T-helper 2 cell treated with Interferon-gamma antibody and Interleukin-4, amounts not matched to agents 5 μg/mL and 100 μg/mL, for 36 hours (primary cell): ENCODE results near the gene ANKRD29.
"Not testable (repeated sequence)": the region's sequence is repeated elsewhere in the genome, so short reads cannot be mapped to it uniquely, and the experiment has no call there.

ENCODE experiments used
- DNase-seq: peaks from one replicate; pipeline ENCODE4 v3.0.0; 2021; ENCODE audit warnings: low spot score
- H3K27ac Mint-ChIP-seq: one replicate; pipeline ENCODE4 v1.8.0; 2021; ENCODE audit warnings: mild to moderate bottlenecking, mixed read lengths
- H3K27me3 Mint-ChIP-seq: one replicate; pipeline ENCODE4 v1.8.0; 2021; ENCODE audit warnings: low read depth, mixed read lengths
- H3K36me3 Mint-ChIP-seq: one replicate; pipeline ENCODE4 v1.8.0; 2021; ENCODE audit warnings: low read depth, mixed read lengths
- H3K4me1 Mint-ChIP-seq: one replicate; pipeline ENCODE4 v1.8.0; 2021; ENCODE audit warnings: low read depth, mixed read lengths
- H3K4me3 Mint-ChIP-seq: one replicate; pipeline ENCODE4 v1.8.0; 2022; ENCODE audit warnings: mild to moderate bottlenecking, moderate library complexity, mixed read lengths
- H3K9me3 Mint-ChIP-seq: one replicate; pipeline ENCODE4 v1.8.0; 2021; ENCODE audit warnings: mixed read lengths

ANKRD29 gene

DNA sequence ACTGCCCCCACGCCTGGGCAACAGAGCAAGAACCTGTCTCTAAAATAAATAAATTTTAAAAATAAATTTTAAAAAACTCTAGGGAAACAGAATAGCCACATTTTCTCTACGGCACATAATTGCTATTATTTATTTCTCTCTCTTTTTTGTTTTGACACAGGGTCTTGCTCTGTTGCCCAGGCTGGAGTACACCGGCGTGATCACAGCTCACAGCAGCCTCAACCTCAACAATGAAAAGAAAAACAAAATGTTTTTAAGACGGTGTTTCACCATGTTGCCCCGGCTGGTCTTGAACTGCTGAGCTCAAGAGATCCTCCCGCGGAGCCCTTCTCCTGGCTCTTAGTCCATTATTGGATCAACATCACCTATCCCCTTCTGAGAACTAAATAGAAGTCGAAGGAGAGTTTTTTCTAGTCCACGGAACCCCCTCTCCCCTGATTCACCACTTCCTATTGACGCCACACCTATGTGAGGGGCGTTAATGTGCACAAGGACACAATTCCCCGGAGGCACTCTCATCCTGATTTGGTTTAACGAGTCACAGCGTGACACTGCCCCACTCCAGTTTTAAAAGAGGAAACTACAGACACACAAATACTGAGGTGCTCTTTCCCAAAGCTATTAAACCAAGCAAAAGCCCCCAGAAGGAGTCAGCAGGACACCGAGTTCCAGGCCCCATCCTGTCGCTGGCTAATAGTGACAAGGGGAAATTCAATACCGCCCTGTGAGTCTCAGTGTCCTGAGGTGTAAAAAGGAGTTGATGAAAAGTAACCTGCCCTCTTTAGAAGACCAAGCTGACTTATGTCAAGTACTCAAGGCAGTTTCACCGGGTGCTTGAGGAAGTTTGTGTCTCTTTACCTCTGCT is 77.5 kb downstream of the ANKRD29 start:
- H3K9me3 Mint-ChIP-seq, result no peaks in the 10 kb centered on the region
- peaks cover 22% of the 10 kb centered on the region for H3K36me3 Mint-ChIP-seq
- H3K4me3 Mint-ChIP-seq, result peak overlapping the region; percentile 95
- peaks cover 50% of the 10 kb centered on the region for H3K4me1 Mint-ChIP-seq
- H3K27ac Mint-ChIP-seq, result peak overlapping the region; percentile 87
- no peak for DNase-seq
- peaks cover 5% of the 10 kb centered on the region for H3K27me3 Mint-ChIP-seq

DNA sequence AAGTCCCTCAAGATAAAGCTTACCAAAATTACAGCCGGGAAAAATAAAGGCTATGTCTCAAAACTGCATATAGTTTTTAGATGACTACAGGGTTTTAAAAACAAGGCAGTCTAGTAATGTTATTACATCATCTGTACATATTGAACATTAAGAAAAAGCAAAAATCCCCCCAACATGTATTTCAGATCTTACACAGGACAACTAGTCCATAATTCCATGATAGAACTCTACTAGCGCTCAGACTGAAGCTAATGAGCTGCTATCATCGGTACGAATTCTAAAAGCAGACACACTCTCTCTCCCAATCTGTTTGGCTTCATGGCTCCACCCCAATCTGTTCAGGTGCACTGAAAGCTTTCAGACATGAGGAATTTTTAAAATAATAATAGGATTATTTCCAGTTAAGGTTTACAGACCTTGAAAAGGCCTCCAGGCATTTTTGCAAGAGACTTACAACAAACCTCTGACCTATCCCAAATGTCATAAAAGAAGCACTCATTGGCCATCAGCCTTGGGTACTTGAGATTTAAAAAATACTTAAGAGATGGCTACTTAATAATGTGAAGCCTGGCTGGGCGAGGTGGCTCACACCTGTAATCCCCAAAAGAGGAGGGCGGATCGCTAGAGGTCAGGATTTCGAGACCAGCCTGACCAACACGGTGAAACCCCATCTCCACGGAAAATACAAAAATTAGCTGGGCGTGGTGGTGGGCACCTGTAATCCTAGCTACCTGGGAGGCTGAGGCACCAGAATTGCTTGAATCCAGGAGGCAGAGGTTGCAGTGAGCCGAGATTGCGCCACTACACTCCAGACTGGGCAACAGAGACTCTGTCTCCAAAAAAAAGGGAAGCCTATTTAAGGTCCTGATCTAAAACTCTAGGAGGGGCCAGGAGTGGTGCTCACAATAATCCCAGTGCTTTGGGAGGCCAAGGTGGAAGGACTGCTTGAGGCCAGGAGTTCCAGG is 78.4 kb downstream of the ANKRD29 start:
- Mint-ChIP-seq H3K36me3 (peaks cover 23% of the 10 kb centered on the region), H3K9me3 (no peaks in the 10 kb centered on the region), H3K27me3 (peaks cover 4% of the 10 kb centered on the region), H3K4me1 (peaks cover 56% of the 10 kb centered on the region), H3K4me3 (peak overlapping the region; percentile 34), H3K27ac (no peak overlapping the region)
- DNase-seq, result no peak

DNA sequence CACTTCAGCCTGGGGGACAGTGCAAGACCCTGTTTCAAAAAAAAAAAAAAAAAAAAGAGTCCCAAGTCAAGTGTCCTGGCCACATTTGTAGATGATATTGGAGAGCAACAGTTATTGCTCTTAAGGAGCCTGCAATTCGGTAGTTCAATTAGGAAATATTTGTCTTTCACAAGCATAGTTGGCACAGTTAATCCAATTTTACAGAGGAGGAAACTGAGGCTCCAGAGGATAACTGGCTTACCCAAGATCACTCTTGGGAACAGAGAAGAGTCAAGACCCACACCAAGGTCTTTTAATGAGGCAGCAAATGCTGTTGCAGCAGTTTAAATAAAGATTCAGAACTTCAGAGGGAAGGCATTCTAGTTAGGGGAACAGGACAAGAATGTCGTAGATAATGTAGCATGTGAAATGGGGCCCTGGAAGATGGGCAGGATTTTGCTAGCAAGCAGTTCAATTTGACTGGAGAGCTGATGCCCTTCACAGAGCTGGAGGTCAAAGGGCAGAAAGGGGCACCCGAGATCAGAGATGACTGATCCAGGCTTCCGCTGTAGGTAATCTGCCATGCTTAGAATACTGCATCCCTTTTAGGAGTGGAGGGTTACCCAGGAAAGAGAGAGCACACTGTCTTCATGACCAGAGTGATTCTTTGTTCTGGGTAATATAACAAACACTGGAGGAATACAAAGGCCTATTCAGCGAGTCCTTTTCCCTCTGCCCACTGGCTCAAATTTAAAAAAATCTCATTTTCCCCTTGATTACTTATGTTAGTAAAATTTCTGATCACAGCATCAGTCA is 79.4 kb downstream of the ANKRD29 start:
- Mint-ChIP-seq H3K36me3 (peaks cover 28% of the 10 kb centered on the region), H3K4me3 (no peak overlapping the region), H3K27me3 (peaks cover under 1% of the 10 kb centered on the region), H3K9me3 (no peaks in the 10 kb centered on the region), H3K4me1 (peaks cover 64% of the 10 kb centered on the region), H3K27ac (no peak overlapping the region)
- no peak for DNase-seq

DNA sequence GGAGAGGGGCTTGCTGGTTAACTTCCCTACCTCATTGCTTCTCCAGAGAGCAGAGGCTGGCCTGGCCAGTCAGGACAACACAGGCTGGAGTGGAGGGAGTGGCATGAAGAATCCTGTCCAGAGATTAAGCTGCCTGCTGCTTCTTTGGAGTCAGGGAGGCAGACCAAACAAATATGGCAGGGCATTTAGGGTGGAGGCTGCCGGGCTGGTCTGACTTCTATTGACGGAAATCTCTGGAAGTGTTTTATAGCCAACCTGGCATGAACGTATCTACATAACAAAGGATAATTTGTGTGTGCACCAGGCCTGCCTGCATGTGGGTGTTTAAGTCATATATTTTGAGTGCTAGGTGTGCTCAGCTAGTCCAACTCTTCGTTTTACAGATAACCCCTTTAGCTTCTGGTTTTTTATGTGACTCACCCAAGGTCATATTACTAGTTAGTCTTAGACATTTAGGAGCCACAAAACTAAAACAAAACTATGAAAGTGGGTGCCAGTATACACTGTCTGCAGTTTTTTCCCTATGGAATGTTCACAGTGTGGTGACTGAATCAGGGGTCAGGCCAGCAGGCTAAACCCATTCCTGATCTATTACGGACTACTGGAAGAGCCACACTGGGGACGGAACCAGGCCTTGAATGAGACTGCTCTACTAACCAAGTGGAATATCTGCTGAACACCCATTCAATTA is 81.9 kb downstream of the ANKRD29 start:
- H3K4me3 Mint-ChIP-seq, result no peak overlapping the region
- H3K36me3 Mint-ChIP-seq, result peaks cover 38% of the 10 kb centered on the region
- H3K27ac Mint-ChIP-seq, result no peak overlapping the region
- no peak for DNase-seq
- H3K4me1 Mint-ChIP-seq, result peaks cover 57% of the 10 kb centered on the region
- no peaks in the 10 kb centered on the region for H3K27me3 Mint-ChIP-seq
- no peaks in the 10 kb centered on the region for H3K9me3 Mint-ChIP-seq

DNA sequence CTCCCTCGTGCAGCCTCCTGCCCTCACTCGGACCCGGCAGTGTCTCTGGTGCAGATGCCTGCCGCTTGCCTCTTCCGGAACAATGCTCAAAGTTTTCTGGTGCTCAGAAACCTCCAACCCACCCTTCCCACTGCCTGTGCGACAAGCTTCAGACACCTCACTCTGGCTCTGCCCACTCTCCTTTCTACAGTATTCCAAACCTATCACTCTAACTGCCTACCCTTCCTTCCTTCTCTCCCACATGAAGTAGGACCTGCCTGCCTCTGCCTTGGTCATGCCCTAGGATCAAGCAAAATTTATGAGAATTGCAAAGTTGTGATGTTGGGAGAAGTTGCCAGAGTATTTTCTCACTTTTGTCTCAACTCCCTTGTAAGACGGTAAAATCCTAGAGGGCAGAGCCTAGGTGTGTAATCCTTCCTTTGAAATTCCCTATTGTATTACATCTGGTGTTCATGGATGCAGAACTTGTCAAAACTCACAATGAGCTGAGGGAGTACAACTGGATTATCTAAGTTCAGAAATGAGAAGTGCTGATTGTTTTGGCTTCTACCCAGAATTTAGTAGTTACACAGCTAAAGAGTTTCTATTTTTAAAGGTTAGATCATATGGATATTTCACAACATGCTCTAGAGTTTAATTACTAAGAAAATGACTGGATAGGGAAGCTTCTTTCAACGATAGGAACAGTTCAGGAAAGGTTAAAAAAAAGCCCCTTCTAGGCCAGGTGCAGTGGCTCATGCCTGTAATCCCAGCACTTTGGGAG is 83.6 kb downstream of the ANKRD29 start:
- no peak for DNase-seq
- Mint-ChIP-seq H3K9me3 (no peaks in the 10 kb centered on the region), H3K27ac (no peak overlapping the region), H3K4me3 (no peak overlapping the region), H3K4me1 (peaks cover 58% of the 10 kb centered on the region), H3K36me3 (peaks cover 45% of the 10 kb centered on the region), H3K27me3 (no peaks in the 10 kb centered on the region)

DNA sequence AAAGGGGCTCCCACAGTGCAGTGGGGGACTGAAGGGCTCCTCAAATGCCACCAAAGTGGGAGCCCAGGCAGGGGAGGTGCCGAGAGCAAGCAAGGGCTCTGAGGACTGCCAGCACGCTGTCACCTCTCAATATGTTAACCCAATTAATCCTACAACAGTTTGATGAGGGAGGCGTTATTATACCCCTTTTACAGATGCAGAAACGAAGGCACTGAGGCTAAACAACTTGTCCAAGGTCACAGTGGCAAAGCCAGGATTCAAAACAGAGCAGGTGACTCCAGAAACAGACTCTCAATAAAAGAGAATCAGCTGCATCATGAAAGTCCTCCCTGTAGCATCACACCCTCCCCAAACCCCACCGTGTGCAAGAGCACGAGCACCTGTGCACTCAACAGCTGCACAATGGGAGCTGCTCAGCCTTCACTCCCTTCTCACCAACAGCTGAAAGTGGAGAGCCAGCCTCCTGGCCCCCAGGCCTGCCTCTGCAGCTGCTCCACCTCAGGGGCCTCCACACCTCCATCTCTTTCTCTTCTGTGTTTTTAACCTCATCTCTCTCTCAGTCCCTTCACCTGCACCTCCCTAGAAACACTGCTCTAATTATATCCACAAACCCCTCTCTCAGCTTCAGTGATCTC is 84.5 kb downstream of the ANKRD29 start:
- Mint-ChIP-seq H3K4me1 (peaks cover 59% of the 10 kb centered on the region), H3K36me3 (peaks cover 48% of the 10 kb centered on the region), H3K27ac (peak overlapping the region; percentile 8), H3K27me3 (no peaks in the 10 kb centered on the region), H3K4me3 (no peak overlapping the region), H3K9me3 (no peaks in the 10 kb centered on the region)
- DNase-seq, result no peak

DNA sequence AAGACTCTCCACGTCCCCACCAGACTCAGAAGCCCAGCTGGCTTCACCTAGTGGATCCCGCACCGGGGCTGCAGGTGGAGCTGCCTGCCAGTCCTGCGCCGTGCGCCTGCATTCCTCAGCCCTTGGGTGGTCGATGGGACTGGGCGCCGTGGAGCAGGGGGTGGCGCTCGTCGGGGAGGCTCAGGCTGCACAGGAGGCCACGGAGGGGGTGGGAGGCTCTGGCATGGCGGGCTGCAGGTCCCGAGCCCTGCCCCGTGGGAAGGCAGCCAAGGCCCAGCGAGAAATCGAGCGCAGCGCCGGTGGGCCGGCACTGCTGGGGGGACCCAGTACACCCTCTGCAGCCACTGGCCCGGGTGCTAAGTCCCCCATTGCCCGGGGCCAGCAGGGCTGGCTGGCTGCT is 85.2 kb downstream of the ANKRD29 start:
- H3K4me1 Mint-ChIP-seq, result peaks cover 55% of the 10 kb centered on the region

DNA sequence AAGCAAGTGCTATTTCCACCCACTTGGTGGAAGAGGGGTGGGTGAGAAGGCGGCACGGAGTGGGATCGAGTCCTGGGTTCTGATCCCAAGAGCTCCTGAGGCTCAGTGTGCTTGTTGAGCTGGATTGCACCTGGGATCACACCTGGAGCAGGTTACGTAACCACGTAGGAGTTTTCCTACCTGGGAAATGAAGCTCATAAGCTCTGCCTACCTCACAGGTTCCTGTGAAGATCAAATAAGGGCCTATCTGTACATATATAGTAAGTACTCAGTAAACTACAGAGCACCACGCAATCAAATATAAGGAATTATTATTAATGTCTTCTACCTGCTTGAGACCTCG is 87.4 kb downstream of the ANKRD29 start:
- Mint-ChIP-seq H3K36me3 (peaks cover 38% of the 10 kb centered on the region), H3K4me3 (no peak overlapping the region), H3K27me3 (no peaks in the 10 kb centered on the region), H3K4me1 (peaks cover 43% of the 10 kb centered on the region), H3K9me3 (no peaks in the 10 kb centered on the region), H3K27ac (peak overlapping the region; percentile 85)
- no peak for DNase-seq

More for the DNA sequence above, 85.2 kb downstream of the ANKRD29 start:
- peaks cover 48% of the 10 kb centered on the region for H3K36me3 Mint-ChIP-seq
- not testable (repeated sequence) for H3K9me3 Mint-ChIP-seq, H3K27ac Mint-ChIP-seq, DNase-seq, H3K27me3 Mint-ChIP-seq, H3K4me3 Mint-ChIP-seq

DNA sequence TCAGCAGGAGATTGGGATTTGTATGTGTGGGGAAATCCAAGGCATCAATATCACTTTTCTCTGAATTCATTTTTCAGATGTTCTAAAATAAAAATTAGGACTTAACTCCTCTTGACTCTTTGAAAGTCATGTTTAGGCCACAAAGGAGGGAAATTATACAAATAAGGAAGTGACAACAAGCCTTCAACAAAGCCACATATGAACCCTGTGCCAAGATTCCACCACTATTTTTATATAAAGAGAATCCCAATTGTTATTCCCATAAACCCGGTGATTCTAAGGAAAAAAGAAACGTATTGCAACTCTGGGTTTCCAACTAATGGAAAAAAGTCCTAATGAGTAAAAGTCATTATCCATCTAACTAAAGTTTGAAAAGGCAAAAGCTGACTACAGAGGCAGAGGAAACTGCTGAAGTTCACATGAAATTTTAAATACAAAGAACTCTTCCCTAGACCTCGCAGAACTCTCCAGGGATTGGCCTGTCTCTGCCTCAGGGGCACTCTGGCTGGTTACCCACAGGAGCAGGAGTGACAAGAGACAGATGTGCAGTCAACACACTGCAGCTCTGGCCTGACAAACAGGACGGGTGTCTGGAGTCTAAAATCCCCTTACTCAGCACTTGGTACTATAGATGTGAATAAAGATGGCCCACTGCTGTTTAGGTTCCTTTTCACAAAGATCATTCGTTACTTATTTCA is 88.0 kb downstream of the ANKRD29 start:
- Mint-ChIP-seq H3K4me3 (peak overlapping the region; percentile 28), H3K4me1 (peaks cover 38% of the 10 kb centered on the region), H3K27ac (peak overlapping the region; percentile 85), H3K9me3 (no peaks in the 10 kb centered on the region), H3K36me3 (peaks cover 41% of the 10 kb centered on the region), H3K27me3 (no peaks in the 10 kb centered on the region)
- DNase-seq, result no peak

DNA sequence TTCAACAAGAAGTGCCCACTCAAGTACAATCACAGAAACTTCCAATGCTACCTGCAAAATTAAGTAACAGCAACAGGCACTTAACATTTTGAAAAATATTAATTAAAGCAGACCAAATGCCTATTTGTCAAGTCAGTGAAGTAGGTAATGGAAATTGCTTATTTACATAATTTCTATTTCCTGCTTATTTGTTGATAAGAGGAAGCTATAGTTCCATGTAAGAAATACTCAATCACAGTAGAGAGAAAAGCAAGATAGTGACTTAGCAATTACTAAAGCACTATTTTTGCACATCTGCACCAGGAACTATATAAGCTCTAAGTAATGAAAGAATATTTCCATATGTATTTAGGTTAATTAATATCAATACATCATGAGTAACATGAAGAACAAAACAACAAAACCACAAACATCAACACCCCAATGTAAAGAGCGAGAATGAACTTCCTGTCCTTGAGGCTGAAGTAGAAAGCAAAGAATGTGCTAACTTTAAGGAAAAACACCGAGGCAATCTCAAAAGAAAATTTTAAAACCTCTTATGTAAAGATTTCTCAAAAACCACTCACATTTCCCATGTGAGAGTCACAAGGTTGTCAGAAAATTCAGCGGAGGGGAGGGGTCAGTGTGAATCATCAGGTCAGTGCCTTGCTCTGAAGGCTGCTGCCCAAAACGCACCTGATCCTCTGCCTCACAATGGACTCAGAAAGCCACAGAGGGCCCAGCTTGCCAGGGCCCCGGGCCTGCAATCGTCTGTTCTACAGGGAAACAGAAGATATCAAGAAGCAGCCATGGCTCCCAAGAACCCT is 88.9 kb downstream of the ANKRD29 start:
- peak overlapping the region; percentile 28 for H3K4me3 Mint-ChIP-seq
- peaks cover 33% of the 10 kb centered on the region for H3K4me1 Mint-ChIP-seq
- no peaks in the 10 kb centered on the region for H3K9me3 Mint-ChIP-seq
- peak overlapping the region; percentile 85 for H3K27ac Mint-ChIP-seq
- no peaks in the 10 kb centered on the region for H3K27me3 Mint-ChIP-seq
- peak; percentile 36 for DNase-seq
- H3K36me3 Mint-ChIP-seq, result peaks cover 43% of the 10 kb centered on the region

DNA sequence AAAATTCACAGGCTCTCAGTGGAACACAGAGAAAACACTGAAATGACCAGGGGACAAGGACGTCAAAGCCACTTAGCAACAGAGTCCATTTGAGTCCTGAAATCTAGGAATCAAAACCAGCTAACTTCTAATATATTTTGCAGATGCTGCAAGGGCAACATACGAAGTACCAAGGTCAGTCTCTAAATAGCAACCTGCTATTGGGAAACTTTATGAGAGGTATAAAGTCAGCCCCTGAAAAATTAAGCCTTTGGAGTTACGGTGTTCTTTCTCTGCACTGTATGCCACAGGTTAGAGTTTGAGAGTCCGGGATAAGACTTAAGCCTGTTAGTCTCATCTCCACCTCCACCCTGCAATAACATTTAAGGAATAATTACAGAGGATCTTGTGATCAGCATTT is 89.7 kb downstream of the ANKRD29 start:
- DNase-seq, result no peak
- Mint-ChIP-seq H3K36me3 (peaks cover 51% of the 10 kb centered on the region), H3K4me1 (peaks cover 28% of the 10 kb centered on the region), H3K9me3 (no peaks in the 10 kb centered on the region), H3K27me3 (no peaks in the 10 kb centered on the region), H3K27ac (peak overlapping the region; percentile 85), H3K4me3 (no peak overlapping the region)
